Measurements from ENCODE around the gene HAGHL. TPM values are rescaled to one million over a fixed set of nuclear protein-coding genes. Genes with fewer than 3 reads are reported as not detected.

Gene HAGHL
- polyA plus RNA-seq, 1 donor (not counting 4 experiments of a cell fraction or from before 2014, with no cell fraction given) = 8.0 TPM

DNA sequence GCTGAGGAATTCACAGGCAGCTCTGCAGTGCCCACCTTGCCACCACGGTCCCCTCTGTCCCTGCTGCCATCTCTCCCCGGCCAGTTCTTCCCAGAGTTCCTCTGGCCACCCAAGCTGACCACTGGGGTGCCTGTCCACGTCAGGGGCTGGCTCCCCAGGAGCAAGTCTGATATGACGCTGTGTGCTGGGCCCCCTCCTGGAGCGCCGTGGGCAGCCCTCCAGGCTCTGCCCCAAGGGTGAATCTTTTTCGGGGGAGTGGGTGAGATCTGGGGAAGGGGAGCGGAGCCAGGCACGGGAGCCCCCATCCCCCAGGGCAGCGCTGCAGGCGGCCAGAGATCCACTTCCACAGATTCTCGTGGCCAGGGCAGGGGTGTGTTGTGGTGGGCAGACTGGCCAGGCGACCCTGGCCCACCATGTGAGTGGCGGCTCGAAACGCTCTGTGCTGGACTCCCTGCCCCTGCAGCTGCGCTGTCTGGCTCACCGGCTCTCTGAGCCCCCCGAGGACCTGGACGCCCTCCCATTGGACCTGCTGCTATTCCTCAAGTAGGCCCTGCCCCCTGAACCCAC is 37.4 kb downstream of the HAGHL start:
- H3K36me3 ChIP-seq (ENCODE audit: control insufficient read depth in 2 of 2, extremely low read depth in 1 of 2, insufficient read depth in 2 of 2, low read length in 2 of 2) = no peaks in the 10 kb centered on the region
- no peak overlapping the region for H3K9ac ChIP-seq (ENCODE audit: control insufficient read depth, extremely low read depth, insufficient read depth, low read length)
- FAIRE-seq (no peak), DNase-seq (ENCODE audit: low read depth, low spot score) (no peak)
- H3K9me1 ChIP-seq (ENCODE audit: control insufficient read depth, extremely low read depth, insufficient read depth, low read length) = no peaks in the 10 kb centered on the region
- H3K27ac ChIP-seq (ENCODE audit: control insufficient read depth, insufficient read depth, low read length) = no peak overlapping the region
- no peaks in the 10 kb centered on the region for H3K9me3 ChIP-seq (ENCODE audit: control insufficient read depth, low read depth, low read length)
- no peak for TF ChIP-seq EZH2 (IDR thresholded peaks at IDR 0.05; ENCODE audit: low read length)
- TF ChIP-seq, protein P1, sequence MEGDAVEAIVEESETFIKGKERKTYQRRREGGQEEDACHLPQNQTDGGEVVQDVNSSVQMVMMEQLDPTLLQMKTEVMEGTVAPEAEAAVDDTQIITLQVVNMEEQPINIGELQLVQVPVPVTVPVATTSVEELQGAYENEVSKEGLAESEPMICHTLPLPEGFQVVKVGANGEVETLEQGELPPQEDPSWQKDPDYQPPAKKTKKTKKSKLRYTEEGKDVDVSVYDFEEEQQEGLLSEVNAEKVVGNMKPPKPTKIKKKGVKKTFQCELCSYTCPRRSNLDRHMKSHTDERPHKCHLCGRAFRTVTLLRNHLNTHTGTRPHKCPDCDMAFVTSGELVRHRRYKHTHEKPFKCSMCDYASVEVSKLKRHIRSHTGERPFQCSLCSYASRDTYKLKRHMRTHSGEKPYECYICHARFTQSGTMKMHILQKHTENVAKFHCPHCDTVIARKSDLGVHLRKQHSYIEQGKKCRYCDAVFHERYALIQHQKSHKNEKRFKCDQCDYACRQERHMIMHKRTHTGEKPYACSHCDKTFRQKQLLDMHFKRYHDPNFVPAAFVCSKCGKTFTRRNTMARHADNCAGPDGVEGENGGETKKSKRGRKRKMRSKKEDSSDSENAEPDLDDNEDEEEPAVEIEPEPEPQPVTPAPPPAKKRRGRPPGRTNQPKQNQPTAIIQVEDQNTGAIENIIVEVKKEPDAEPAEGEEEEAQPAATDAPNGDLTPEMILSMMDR (optimal IDR thresholded peaks at IDR 0.05 in 1 of 3, IDR thresholded peaks at IDR 0.05 in 1 of 3, conservative IDR thresholded peaks at IDR 0.05 in 1 of 3; ENCODE audit: extremely low read depth in 1 of 3, insufficient read depth in 2 of 3, low read length in 3 of 3) = no peak
- no peak overlapping the region for H3K4me2 ChIP-seq (ENCODE audit: control insufficient read depth, extremely low read depth, insufficient read depth, low read depth, low read length)
- peaks cover 27% of the 10 kb centered on the region for H3K4me1 ChIP-seq (ENCODE audit: control insufficient read depth, extremely low read depth, insufficient read depth, low read length)
- no peaks in the 10 kb centered on the region for H3K79me2 ChIP-seq (ENCODE audit: control insufficient read depth, insufficient read depth, low read length)
- no peak overlapping the region for H3K4me3 ChIP-seq (ENCODE audit: control insufficient read depth in 2 of 3, extremely low read depth in 1 of 3, insufficient read depth in 2 of 3, low read depth in 1 of 3, low read length in 3 of 3)
- no peak overlapping the region for H2AFZ ChIP-seq (ENCODE audit: control insufficient read depth, low read length)
- H3K27me3 ChIP-seq (ENCODE audit: control insufficient read depth, extremely low read depth, insufficient read depth, low read length) = peaks cover 3% of the 10 kb centered on the region
- dilution Hi-C loops (cut with MboI; ENCODE audit: extremely low pct_ligation_motif_present, low sequenced_read_pairs) = no loop called here
- H4K20me1 ChIP-seq (ENCODE audit: control insufficient read depth, extremely low read depth, insufficient read depth, low read length) = no peaks in the 10 kb centered on the region

GRCh38 chr16:764848-765487 is 38.1 kb downstream of the HAGHL start:
- H3K9ac ChIP-seq (ENCODE audit: control insufficient read depth, extremely low read depth, insufficient read depth, low read length) = no peak overlapping the region
- dilution Hi-C loops (cut with MboI; ENCODE audit: extremely low pct_ligation_motif_present, low sequenced_read_pairs) = no loop called here
- H2AFZ ChIP-seq (ENCODE audit: control insufficient read depth, low read length) = no peak overlapping the region
- H3K4me3 ChIP-seq (ENCODE audit: control insufficient read depth in 2 of 3, extremely low read depth in 1 of 3, insufficient read depth in 2 of 3, low read depth in 1 of 3, low read length in 3 of 3) = no peak overlapping the region
- H3K27me3 ChIP-seq (ENCODE audit: control insufficient read depth, extremely low read depth, insufficient read depth, low read length) = peaks cover 3% of the 10 kb centered on the region
- no peak overlapping the region for H3K27ac ChIP-seq (ENCODE audit: control insufficient read depth, insufficient read depth, low read length)
- DNase-seq (ENCODE audit: low read depth, low spot score) = no peak
- peaks cover 20% of the 10 kb centered on the region for H3K4me1 ChIP-seq (ENCODE audit: control insufficient read depth, extremely low read depth, insufficient read depth, low read length)
- H3K9me3 ChIP-seq (ENCODE audit: control insufficient read depth, low read depth, low read length) = no peaks in the 10 kb centered on the region
- H4K20me1 ChIP-seq (ENCODE audit: control insufficient read depth, extremely low read depth, insufficient read depth, low read length) = no peaks in the 10 kb centered on the region
- H3K9me1 ChIP-seq (ENCODE audit: control insufficient read depth, extremely low read depth, insufficient read depth, low read length) = no peaks in the 10 kb centered on the region
- TF ChIP-seq, protein P1 (optimal IDR thresholded peaks at IDR 0.05 in 1 of 3, IDR thresholded peaks at IDR 0.05 in 1 of 3, conservative IDR thresholded peaks at IDR 0.05 in 1 of 3; ENCODE audit: extremely low read depth in 1 of 3, insufficient read depth in 2 of 3, low read length in 3 of 3) = no peak
- TF ChIP-seq EZH2 (IDR thresholded peaks at IDR 0.05; ENCODE audit: low read length) = no peak
- no peaks in the 10 kb centered on the region for H3K79me2 ChIP-seq (ENCODE audit: control insufficient read depth, insufficient read depth, low read length)
- H3K36me3 ChIP-seq (ENCODE audit: control insufficient read depth in 2 of 2, extremely low read depth in 1 of 2, insufficient read depth in 2 of 2, low read length in 2 of 2) = no peaks in the 10 kb centered on the region
- no peak for FAIRE-seq
- H3K4me2 ChIP-seq (ENCODE audit: control insufficient read depth, extremely low read depth, insufficient read depth, low read depth, low read length) = no peak overlapping the region

All from keratinocyte (primary cell).